ENCODE measurements around the gene TMED6. TPM values are rescaled to one million over a fixed set of nuclear protein-coding genes. Genes with fewer than 3 reads are reported as not detected.

Gene TMED6
- total and polyA plus RNA-seq, 8 donors: 1.2 to 5.0 (median 3.4) TPM

DNA sequence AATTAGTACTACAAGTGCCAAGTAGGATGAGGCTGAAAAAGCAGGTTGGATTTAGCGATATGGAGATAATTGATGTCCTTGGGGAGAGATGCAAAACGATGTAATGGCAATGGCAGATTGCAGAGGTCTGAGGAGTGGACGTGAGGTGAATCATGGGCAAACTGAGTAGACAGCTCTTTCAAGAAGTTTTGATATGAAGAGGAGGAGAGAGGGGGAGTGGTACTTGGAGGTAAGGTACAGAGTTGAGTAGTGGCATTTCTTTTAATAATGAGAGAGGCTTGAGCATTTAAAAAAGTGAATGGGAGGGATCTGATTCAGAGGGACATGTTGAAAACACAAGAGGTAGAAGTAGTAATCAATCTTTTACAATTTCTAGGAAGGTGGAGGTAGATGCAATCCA is 58.2 kb downstream of the TMED6 start:
- H3K36me3 ChIP-seq: peaks cover 0 to 4% of the 10 kb centered on the region in 2 donors
- peaks cover 0 to 9% of the 10 kb centered on the region in 2 donors for H3K4me1 ChIP-seq
- intact Hi-C loops (cut with DNase I): no loop called here
- no peak overlapping the region for H3K4me3 ChIP-seq
- no peak for TF ChIP-seq CTCF (IDR thresholded peaks at IDR 0.05)
- no peak for ATAC-seq
- no peak overlapping the region for H3K27ac ChIP-seq
- no peak for DNase-seq
- no peaks in the 10 kb centered on the region for H3K9me3 ChIP-seq
- H3K27me3 ChIP-seq: no peaks in the 10 kb centered on the region

Other genes starting within 250 kb of the TMED6 start
- 10 to 100 TPM; 13.3 to 40.2 TPM for gene HAS3, start 246.1 kb downstream of the TMED6 start, total RNA-seq
- 100 to 1,000 TPM; 117 to 202 (median 167) TPM for gene HAS3, start 246.1 kb downstream of the TMED6 start, polyA plus RNA-seq (ENCODE audit: insufficient read length in 6 of 6)
- gene CHTF8, start 219.2 kb downstream of the TMED6 start, total RNA-seq: 10 to 100 TPM; 93.4 to 94.1 TPM
- gene CHTF8, start 219.2 kb downstream of the TMED6 start, polyA plus RNA-seq (ENCODE audit: insufficient read length in 6 of 6): 100 to 1,000 TPM; 117 to 142 (median 128) TPM
- 10 to 100 TPM; 24.7 to 45.5 TPM for gene UTP4, start 219.1 kb downstream of the TMED6 start, total RNA-seq
- gene UTP4, start 219.1 kb downstream of the TMED6 start, polyA plus RNA-seq (ENCODE audit: insufficient read length in 6 of 6): 10 to 100 TPM; 44.8 to 51.1 (median 47.1) TPM
- 10 to 100 TPM; 38.4 to 47.3 TPM for gene SNTB2, start 164.6 kb downstream of the TMED6 start, total RNA-seq
- gene SNTB2, start 164.6 kb downstream of the TMED6 start, polyA plus RNA-seq (ENCODE audit: insufficient read length in 6 of 6): 10 to 100 TPM; 22.8 to 26.0 (median 23.9) TPM
- 10 to 100 TPM; 20.6 to 25.9 TPM for gene VPS4A, start 40.4 kb downstream of the TMED6 start, total RNA-seq
- gene VPS4A, start 40.4 kb downstream of the TMED6 start, polyA plus RNA-seq (ENCODE audit: insufficient read length in 6 of 6): 10 to 100 TPM; 40.5 to 54.9 (median 48.9) TPM
- gene PDF, start 21.2 kb downstream of the TMED6 start, total RNA-seq: 10 to 100 TPM in 1 of 2 donors, 1 to 10 TPM in 1; 8.7 to 16.3 TPM
- 1 to 10 TPM; 2.0 to 6.7 (median 5.3) TPM for gene PDF, start 21.2 kb downstream of the TMED6 start, polyA plus RNA-seq (ENCODE audit: insufficient read length in 6 of 6)
- gene COG8, start 12.2 kb downstream of the TMED6 start, total RNA-seq: 10 to 100 TPM; 29.9 to 34.3 TPM
- 10 to 100 TPM; 23.9 to 36.1 (median 32.9) TPM for gene COG8, start 12.2 kb downstream of the TMED6 start, polyA plus RNA-seq (ENCODE audit: insufficient read length in 6 of 6)
- gene NIP7, start 12.0 kb downstream of the TMED6 start, total RNA-seq: 10 to 100 TPM; 17.4 to 25.8 TPM
- gene NIP7, start 12.0 kb downstream of the TMED6 start, polyA plus RNA-seq (ENCODE audit: insufficient read length in 6 of 6): 10 to 100 TPM; 24.7 to 35.5 (median 30.8) TPM
- gene TERF2, start 34.2 kb upstream of the TMED6 start, total RNA-seq: 10 to 100 TPM; 24.1 to 26.5 TPM
- 10 to 100 TPM; 34.6 to 45.3 (median 38.7) TPM for gene TERF2, start 34.2 kb upstream of the TMED6 start, polyA plus RNA-seq (ENCODE audit: insufficient read length in 6 of 6)
- 100 to 1,000 TPM; 102 to 117 TPM for gene CYB5B, start 72.8 kb upstream of the TMED6 start, total RNA-seq
- gene CYB5B, start 72.8 kb upstream of the TMED6 start, polyA plus RNA-seq (ENCODE audit: insufficient read length in 6 of 6): 100 to 1,000 TPM; 101 to 119 (median 107) TPM
- 10 to 100 TPM; 44.8 to 53.5 TPM for gene NFAT5, start 214.2 kb upstream of the TMED6 start, total RNA-seq
- gene NFAT5, start 214.2 kb upstream of the TMED6 start, polyA plus RNA-seq (ENCODE audit: insufficient read length in 6 of 6): 10 to 100 TPM; 51.8 to 66.0 (median 59.0) TPM

Measured in left lung (tissue), 10 donors.